ENCODE results near the gene SNX14.
A peak's percentile ranks its signal among the peaks of the same experiment; 100 is the strongest.

SNX14 gene

DNA sequence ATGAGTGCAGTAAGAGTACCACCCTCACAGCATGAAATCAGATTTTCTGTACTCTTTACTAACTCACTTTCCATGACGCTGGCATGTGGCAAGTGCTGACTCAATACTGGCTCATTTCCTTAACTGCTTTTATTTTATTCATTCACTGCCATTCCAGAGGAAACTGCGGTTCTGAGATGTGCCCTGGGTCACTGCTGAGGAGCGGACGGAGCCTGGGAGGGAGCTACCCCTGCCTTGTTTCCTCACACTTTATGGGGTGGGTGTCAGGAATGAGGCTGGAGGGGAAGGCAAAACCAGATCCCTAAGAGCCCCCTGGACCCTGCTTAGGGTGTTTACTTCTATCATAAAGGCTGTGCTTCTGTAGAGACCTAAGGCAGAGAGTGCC lies 129.4 kb downstream of the SNX14 start:
- no peak overlapping the region for H3K4me3 ChIP-seq (replicated peaks; ENCODE audit: low read depth, low read length)
- DNase-seq (ENCODE audit: extremely low read depth, low read depth): peak; percentile 97
- TF ChIP-seq, protein P1, sequence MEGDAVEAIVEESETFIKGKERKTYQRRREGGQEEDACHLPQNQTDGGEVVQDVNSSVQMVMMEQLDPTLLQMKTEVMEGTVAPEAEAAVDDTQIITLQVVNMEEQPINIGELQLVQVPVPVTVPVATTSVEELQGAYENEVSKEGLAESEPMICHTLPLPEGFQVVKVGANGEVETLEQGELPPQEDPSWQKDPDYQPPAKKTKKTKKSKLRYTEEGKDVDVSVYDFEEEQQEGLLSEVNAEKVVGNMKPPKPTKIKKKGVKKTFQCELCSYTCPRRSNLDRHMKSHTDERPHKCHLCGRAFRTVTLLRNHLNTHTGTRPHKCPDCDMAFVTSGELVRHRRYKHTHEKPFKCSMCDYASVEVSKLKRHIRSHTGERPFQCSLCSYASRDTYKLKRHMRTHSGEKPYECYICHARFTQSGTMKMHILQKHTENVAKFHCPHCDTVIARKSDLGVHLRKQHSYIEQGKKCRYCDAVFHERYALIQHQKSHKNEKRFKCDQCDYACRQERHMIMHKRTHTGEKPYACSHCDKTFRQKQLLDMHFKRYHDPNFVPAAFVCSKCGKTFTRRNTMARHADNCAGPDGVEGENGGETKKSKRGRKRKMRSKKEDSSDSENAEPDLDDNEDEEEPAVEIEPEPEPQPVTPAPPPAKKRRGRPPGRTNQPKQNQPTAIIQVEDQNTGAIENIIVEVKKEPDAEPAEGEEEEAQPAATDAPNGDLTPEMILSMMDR (IDR thresholded peaks at IDR 0.05; ENCODE audit: low read depth, low read length, missing control alignments): no peak

DNA sequence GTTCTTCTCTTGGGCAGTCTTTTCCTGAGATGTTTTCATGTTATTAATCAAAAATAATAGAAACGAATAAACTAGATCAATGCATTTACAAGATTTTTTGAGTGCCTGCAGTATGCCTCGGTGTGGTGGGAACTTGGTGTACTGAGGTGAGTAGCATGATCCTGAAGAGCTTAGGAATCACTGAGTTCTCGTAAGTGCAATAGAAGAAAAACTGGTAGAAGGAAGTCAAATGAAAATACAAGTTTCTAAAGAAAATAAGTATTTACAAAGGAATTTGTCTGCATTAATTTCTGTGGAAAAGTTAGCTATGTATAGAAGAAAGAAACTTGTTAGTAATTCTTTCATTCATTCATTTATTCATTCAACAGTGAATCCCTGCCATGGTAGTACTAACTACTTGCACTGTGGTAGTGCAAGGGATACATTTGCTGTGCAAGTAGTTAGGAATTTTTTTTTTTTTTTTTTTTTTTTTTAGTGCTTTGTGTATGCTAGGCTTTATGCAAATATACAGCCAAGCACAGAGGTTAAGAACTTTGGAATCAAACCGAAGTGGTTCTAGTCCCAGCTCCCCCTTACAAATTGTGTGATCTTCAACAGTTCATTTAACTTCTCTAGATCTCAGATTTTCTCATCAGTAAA lies 129.9 kb downstream of the SNX14 start:
- H3K4me3 ChIP-seq (replicated peaks; ENCODE audit: low read depth, low read length): no peak overlapping the region
- no peak for DNase-seq (ENCODE audit: extremely low read depth, low read depth)
- TF ChIP-seq, protein P1 (IDR thresholded peaks at IDR 0.05; ENCODE audit: low read depth, low read length, missing control alignments): no peak

DNA sequence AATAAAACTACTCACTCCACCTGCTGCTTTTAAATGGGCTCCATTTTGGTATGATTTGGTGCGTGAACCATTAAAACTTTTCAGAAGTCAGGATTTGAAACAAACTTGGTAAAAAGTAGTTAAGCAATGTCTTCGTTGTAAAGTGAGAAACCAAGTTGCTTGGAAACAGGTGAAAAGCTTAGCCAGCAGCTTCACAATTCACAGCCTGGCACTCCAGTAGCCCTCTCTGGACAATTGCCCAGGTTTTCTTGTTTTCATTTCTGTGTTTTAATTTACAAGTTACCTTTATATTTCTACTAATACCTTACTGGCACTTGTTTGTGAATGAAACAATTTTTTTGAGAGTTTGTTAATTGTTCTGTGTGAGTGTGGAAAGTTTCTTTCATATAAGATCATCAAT lies 131.0 kb downstream of the SNX14 start:
- TF ChIP-seq, protein P1 (IDR thresholded peaks at IDR 0.05; ENCODE audit: low read depth, low read length, missing control alignments): no peak
- no peak for DNase-seq (ENCODE audit: extremely low read depth, low read depth)
- H3K4me3 ChIP-seq (replicated peaks; ENCODE audit: low read depth, low read length): no peak overlapping the region

DNA sequence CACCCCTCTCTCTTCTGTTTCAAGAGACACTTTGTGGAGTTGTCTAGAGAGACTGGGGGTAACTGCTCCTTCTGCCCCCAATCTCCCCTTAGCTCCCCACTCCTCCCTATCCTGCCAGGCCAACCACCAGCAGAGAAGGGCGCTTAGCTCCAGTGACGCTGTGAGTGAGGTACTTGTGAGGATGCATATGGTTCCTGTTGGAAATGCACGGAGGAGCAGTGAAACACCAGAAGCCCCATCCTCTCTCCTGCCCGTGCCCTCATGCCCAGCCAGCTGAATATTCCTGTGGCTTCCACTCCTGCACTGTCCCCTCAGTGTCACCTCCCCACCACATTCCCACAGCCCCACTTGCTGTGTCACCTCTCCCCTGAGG lies 131.9 kb downstream of the SNX14 start:
- no peak overlapping the region for H3K4me3 ChIP-seq (replicated peaks; ENCODE audit: low read depth, low read length)
- DNase-seq (ENCODE audit: extremely low read depth, low read depth): no peak
- TF ChIP-seq, protein P1 (IDR thresholded peaks at IDR 0.05; ENCODE audit: low read depth, low read length, missing control alignments): no peak

DNA sequence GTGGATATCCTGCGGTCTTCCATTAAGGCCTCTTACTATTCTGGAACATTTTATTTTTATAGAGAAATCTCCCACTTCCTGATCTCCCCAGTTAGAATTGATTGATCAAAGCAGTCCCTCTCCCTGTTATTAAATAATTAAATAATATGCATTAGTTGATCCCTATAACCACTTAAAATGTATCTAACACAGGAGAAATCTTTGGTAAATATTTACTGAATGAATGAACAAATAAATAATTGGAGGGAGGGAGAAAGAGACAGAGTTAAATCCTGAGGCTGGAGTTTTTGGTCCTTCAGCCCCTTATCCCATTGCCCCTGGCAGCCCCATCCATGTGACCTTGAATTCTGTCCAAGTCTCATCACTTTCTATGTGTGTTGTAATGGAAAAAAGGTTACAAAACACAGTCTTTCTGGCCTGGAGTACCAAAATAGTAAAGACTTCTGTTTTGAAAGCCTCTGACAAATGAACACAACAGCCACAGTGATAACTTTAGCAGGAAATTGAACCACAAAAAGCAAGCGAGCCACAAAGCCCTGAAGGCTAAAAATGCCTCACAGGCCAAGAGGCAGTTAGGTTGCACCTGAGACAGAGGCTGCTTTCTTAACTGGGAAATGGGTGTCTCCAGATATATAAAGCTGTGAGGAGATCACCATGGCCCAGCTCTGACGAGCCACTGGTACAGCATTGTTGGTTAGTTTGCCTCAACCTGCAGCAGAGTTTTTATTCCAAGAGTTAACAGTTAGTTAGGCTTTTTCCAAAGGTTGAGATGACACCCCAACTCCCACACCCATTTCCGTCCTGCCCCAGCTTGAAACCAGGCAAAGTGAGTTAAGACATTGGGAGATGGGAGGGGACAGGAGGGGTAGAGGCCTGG lies 132.5 kb downstream of the SNX14 start:
- H3K4me3 ChIP-seq (replicated peaks; ENCODE audit: low read depth, low read length): no peak overlapping the region
- TF ChIP-seq, protein P1 (IDR thresholded peaks at IDR 0.05; ENCODE audit: low read depth, low read length, missing control alignments): no peak
- DNase-seq (ENCODE audit: extremely low read depth, low read depth): no peak

DNA sequence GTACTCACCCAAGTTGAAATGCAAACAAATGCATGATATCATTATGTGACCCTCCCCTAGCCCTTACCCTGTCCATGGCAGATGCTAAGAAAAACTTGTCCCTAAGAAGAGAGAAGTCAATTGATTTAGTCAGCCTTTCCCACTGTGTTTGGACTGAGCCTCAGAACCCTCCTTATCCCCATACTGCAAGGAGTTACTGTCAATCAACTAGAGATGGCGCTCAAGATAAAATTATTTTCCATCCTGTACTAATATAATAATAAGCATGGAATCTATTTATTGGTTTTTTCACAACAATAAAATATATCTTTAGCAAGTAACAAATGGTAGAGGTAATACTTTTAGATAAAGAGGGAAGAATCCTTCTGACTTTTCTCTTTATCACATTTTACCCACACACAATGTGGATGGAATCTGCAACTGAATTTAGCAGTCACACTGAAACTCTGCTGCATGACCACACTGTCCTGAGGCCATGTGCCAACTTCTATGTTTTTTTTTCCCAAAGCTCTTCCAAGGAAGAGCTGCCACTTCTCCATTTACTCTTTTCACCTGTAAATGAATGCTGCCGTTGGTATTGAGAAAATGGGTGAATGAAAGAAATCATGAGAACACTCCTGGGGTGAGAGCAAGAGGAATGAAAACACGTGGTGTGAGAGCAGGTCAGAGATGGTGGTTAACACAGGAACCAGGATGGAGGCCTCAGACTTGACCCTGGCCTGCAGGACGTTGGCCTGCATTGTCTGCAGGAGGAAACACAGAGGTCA lies 133.3 kb downstream of the SNX14 start:
- TF ChIP-seq, protein P1 (IDR thresholded peaks at IDR 0.05; ENCODE audit: low read depth, low read length, missing control alignments): no peak
- no peak overlapping the region for H3K4me3 ChIP-seq (replicated peaks; ENCODE audit: low read depth, low read length)
- DNase-seq (ENCODE audit: extremely low read depth, low read depth): no peak

Data from HFF-Myc (cell line).